OCI-LY1 (cell line): ENCODE results near the gene ETV3.
"Not testable (repeated sequence)": the region's sequence is repeated elsewhere in the genome, so short reads cannot be mapped to it uniquely, and the experiment has no call there.

Source experiments
- H2AFZ ChIP-seq: fragments of 200-600 bp; sonication (generic), shearing (Covaris generic); 2 replicates; pipeline ENCODE4 v1.6.0; 2014; ENCODE audit warnings: antibody characterized with exemption, mild to moderate bottlenecking, low read length
- H3F3A ChIP-seq: fragments of 200-600 bp; sonication (generic), shearing (Covaris generic); 2 replicates; pipeline ENCODE4 v1.6.0; 2014; ENCODE audit warnings: mild to moderate bottlenecking, antibody characterized with exemption, low read length, moderate library complexity; ENCODE audit not compliant: insufficient read depth
- H3K27ac ChIP-seq: fragments of 200-600 bp; sonication (generic); 2 replicates; pipeline ENCODE4 v1.5.1; 2014; ENCODE audit warnings: low read length, mixed run types, mild to moderate bottlenecking, low read depth; ENCODE audit not compliant: poor library complexity, severe bottlenecking
- H3K27me3 ChIP-seq: fragments of 200-600 bp; sonication (generic); 2 replicates; pipeline ENCODE4 v1.6.0; 2014; ENCODE audit warnings: antibody characterized with exemption, mild to moderate bottlenecking, low read length, moderate library complexity; ENCODE audit not compliant: insufficient read depth
- H3K36me3 ChIP-seq: fragments of 200-600 bp; sonication (generic); 2 replicates; pipeline ENCODE4 v1.6.1; 2014; ENCODE audit warnings: mild to moderate bottlenecking, antibody characterized with exemption, low read length, moderate library complexity, mixed read lengths; ENCODE audit not compliant: insufficient read depth
- H3K4me1 ChIP-seq: fragments of 200-600 bp; sonication (generic); 2 replicates; pipeline ENCODE4 v1.5.1; 2014; ENCODE audit warnings: mild to moderate bottlenecking, low read length, moderate library complexity; ENCODE audit not compliant: insufficient read depth, severe bottlenecking
- H3K4me2 ChIP-seq: fragments of 200-600 bp; sonication (generic), shearing (Covaris generic); 2 replicates; pipeline ENCODE4 v1.6.1; 2014; ENCODE audit warnings: low read length
- H3K4me3 ChIP-seq: fragments of 200-600 bp; sonication (generic); 2 replicates; pipeline ENCODE4 v1.5.1; 2014; ENCODE audit warnings: low read length, low read depth, mild to moderate bottlenecking, mixed read lengths; ENCODE audit not compliant: poor library complexity, severe bottlenecking
- H3K79me2 ChIP-seq: fragments of 200-600 bp; shearing (Covaris generic); 2 replicates; pipeline ENCODE4 v1.6.1; 2016; ENCODE audit warnings: mixed run types, low read length, mixed read lengths; ENCODE audit not compliant: insufficient read depth
- H3K9ac ChIP-seq: fragments of 200-600 bp; sonication (generic), shearing (Covaris generic); 2 replicates; pipeline ENCODE4 v1.6.1; 2014; ENCODE audit warnings: mild to moderate bottlenecking, low read length, mixed read lengths
- H3K9me2 ChIP-seq: fragments of 200-600 bp; sonication (generic), shearing (Covaris generic); 2 replicates; pipeline ENCODE4 v1.6.1; 2014; ENCODE audit warnings: low read depth, mild to moderate bottlenecking, low read length, mixed read lengths
- H3K9me3 ChIP-seq: fragments of 200-600 bp; shearing (Covaris generic); 2 replicates; pipeline ENCODE4 v1.6.1; 2014; ENCODE audit warnings: low read length, mixed read lengths
- H4K20me1 ChIP-seq: fragments of 200-600 bp; sonication (generic), shearing (Covaris generic); 2 replicates; pipeline ENCODE4 v1.6.0; 2016; ENCODE audit warnings: mild to moderate bottlenecking, low read length; ENCODE audit not compliant: insufficient read depth
- CTCF ChIP-seq: fragments of 200-600 bp; sonication (generic), shearing (Covaris generic); IDR thresholded peaks from 2 replicates; pipeline ENCODE4 v1.5.1; 2017; ENCODE audit warnings: mild to moderate bottlenecking, antibody characterized with exemption, low read length, moderate library complexity, mixed read lengths
- EZH2 ChIP-seq: fragments of 200-600 bp; sonication (generic), shearing (Covaris generic); IDR thresholded peaks from 2 replicates; pipeline ENCODE4 v1.8.0; 2017; ENCODE audit warnings: borderline replicate concordance, mixed run types, mild to moderate bottlenecking, antibody characterized with exemption, low read length, moderate library complexity, mixed read lengths

Gene ETV3

GRCh38 chr1:157138220-157139051 lies at the start of gene ETV3:
TSS of gene ETV3 (minus strand) at chr1:157138395. CDS start at chr1:157136352, 2,043 bp downstream.
- peaks cover 21% of the 10 kb centered on the region for H3K4me1 ChIP-seq
- H3K27ac ChIP-seq: no peak within 1 kb of the TSS
- H3F3A ChIP-seq: peaks cover 7% of the 10 kb centered on the region; the same call in 1 of the 2 replicates
- H3K9ac ChIP-seq: peak within 1 kb of the TSS; percentile 83
- no peaks in the 10 kb centered on the region for H4K20me1 ChIP-seq
- H2AFZ ChIP-seq: no peak within 1 kb of the TSS
- no peak for TF ChIP-seq CTCF
- no peak for TF ChIP-seq EZH2
- H3K4me2 ChIP-seq: peak within 1 kb of the TSS; percentile 80
- H3K79me2 ChIP-seq: peaks cover 14% of the 10 kb centered on the region; the same call in 1 of the 2 replicates
- H3K27me3 ChIP-seq: no peaks in the 10 kb centered on the region
- H3K9me3 ChIP-seq: no peaks in the 10 kb centered on the region
- H3K36me3 ChIP-seq: peaks cover 27% of the 10 kb centered on the region
- no peaks in the 10 kb centered on the region for H3K9me2 ChIP-seq
- peak within 1 kb of the TSS; percentile 78 for H3K4me3 ChIP-seq

GRCh38 chr1:157186281-157186992 lies 48.2 kb upstream of the ETV3 start:
- H3K4me1 ChIP-seq: no peaks in the 10 kb centered on the region
- H3F3A ChIP-seq: no peaks in the 10 kb centered on the region
- TF ChIP-seq CTCF (no peak), EZH2 (no peak)
- no peaks in the 10 kb centered on the region for H3K9me3 ChIP-seq
- H3K27me3 ChIP-seq: no peaks in the 10 kb centered on the region
- H3K36me3 ChIP-seq: no peaks in the 10 kb centered on the region
- no peaks in the 10 kb centered on the region for H3K79me2 ChIP-seq
- H3K4me3 ChIP-seq: no peak overlapping the region
- no peaks in the 10 kb centered on the region for H3K9me2 ChIP-seq
- H2AFZ ChIP-seq: no peak overlapping the region
- H4K20me1 ChIP-seq: no peaks in the 10 kb centered on the region
- H3K27ac ChIP-seq: no peak overlapping the region
- no peak overlapping the region for H3K4me2 ChIP-seq
- H3K9ac ChIP-seq: no peak overlapping the region

GRCh38 chr1:157183870-157184269 lies 45.7 kb upstream of the ETV3 start:
- H3K9me3 ChIP-seq: no peaks in the 10 kb centered on the region
- no peak overlapping the region for H3K4me2 ChIP-seq
- H3K9me2 ChIP-seq: no peaks in the 10 kb centered on the region
- no peaks in the 10 kb centered on the region for H3K4me1 ChIP-seq
- no peaks in the 10 kb centered on the region for H4K20me1 ChIP-seq
- H3K79me2 ChIP-seq: no peaks in the 10 kb centered on the region
- H3K36me3 ChIP-seq: no peaks in the 10 kb centered on the region
- 0 out of 2 replicates have a peak, but pooled peaks cover 4% of the 10 kb centered on the region for H3K27me3 ChIP-seq
- TF ChIP-seq CTCF: no peak
- TF ChIP-seq EZH2: no peak
- no peaks in the 10 kb centered on the region for H3F3A ChIP-seq
- no peak overlapping the region for H2AFZ ChIP-seq
- H3K4me3 ChIP-seq: no peak overlapping the region
- H3K27ac ChIP-seq: no peak overlapping the region
- H3K9ac ChIP-seq: no peak overlapping the region

- H2AFZ ChIP-seq, H3K4me1 ChIP-seq, H3K27me3 ChIP-seq, H3F3A ChIP-seq, H3K36me3 ChIP-seq, H3K9me3 ChIP-seq, H3K4me3 ChIP-seq, H3K9me2 ChIP-seq, H3K79me2 ChIP-seq, H3K9ac ChIP-seq, H3K4me2 ChIP-seq, H3K27ac ChIP-seq, H4K20me1 ChIP-seq: not testable (repeated sequence)
Measured at GRCh38 chr1:157182371-157182770, 44.2 kb upstream of the ETV3 start.
